Esophagus squamous epithelium (tissue), 4 donors: Measurements from ENCODE around the gene DOCK10.

ENCODE experiments used
- CTCF ChIP-seq, 6 experiments: fragments of 450-650 bp in 4 of 6; fragments of 200-600 bp in 2 of 6; sonication (generic) in 2 of 6; IDR thresholded peaks; one replicate each; pipeline ENCODE4 v1.5.1; 2016 to 2019; ENCODE audit warnings: antibody characterized with exemption in 6 of 6, mild to moderate bottlenecking in 4 of 6, moderate library complexity in 4 of 6
- POLR2A ChIP-seq, 4 donors: fragments of 450-650 bp; IDR thresholded peaks; one replicate each; pipeline ENCODE4 v1.6.1; 2017; ENCODE audit warnings: antibody characterized with exemption in 4 of 4, mild to moderate bottlenecking in 4 of 4, moderate library complexity in 3 of 4

- TF ChIP-seq CTCF (IDR thresholded peaks at IDR 0.05) = no peak
- no peak for TF ChIP-seq POLR2A (IDR thresholded peaks at IDR 0.05)
Measured at GRCh38 chr2:224986477-224986876, 55.8 kb downstream of the DOCK10 start.
